Chondrocyte (in vitro differentiated cells): ENCODE measurements around the gene CD276. TPM values are rescaled to one million over a fixed set of nuclear protein-coding genes. Genes with fewer than 3 reads are reported as not detected.

Source experiments
- DNase-seq: peaks from one replicate; pipeline ENCODE4 v3.0.0; 2021; ENCODE audit warnings: mixed read lengths, low spot score
- H3K27ac Mint-ChIP-seq: one replicate; pipeline ENCODE4 v1.8.0; 2021; ENCODE audit warnings: mild to moderate bottlenecking, moderate library complexity, mixed read lengths; ENCODE audit not compliant: unreplicated experiment
- H3K27me3 Mint-ChIP-seq: 2 replicates; pipeline ENCODE4 v1.8.0; 2021; ENCODE audit warnings: low read depth, mixed read lengths
- H3K36me3 Mint-ChIP-seq: 2 replicates; pipeline ENCODE4 v1.8.0; 2021; ENCODE audit warnings: low read depth, mixed read lengths
- H3K4me1 Mint-ChIP-seq: 2 replicates; pipeline ENCODE4 v1.8.0; 2021; ENCODE audit warnings: low read depth, mild to moderate bottlenecking, mixed read lengths
- H3K4me3 Mint-ChIP-seq: one replicate; pipeline ENCODE4 v1.8.0; 2021; ENCODE audit warnings: mild to moderate bottlenecking, moderate library complexity, mixed read lengths; ENCODE audit not compliant: unreplicated experiment
- H3K9me3 Mint-ChIP-seq: 2 replicates; pipeline ENCODE4 v1.8.0; 2021; ENCODE audit warnings: low read depth, mixed read lengths
- CTCF ChIP-seq: fragments of 200-600 bp; sonication (generic); IDR thresholded peaks from 2 replicates; pipeline ENCODE4 v1.5.0; 2021; ENCODE audit warnings: antibody characterized with exemption, mild to moderate bottlenecking, moderate library complexity
- total RNA-seq: library from RNA; stranded (reverse); gene quantifications from 3 replicates; pipeline ENCODE4 v1.2.1, GENCODE V29; 2021

The CD276 gene
- total RNA-seq, 1 donor from 2014 or later: 196 TPM

- Mint-ChIP-seq H3K27ac (no peak overlapping the region), H3K27me3 (peaks cover 8% of the 10 kb centered on the region), H3K9me3 (no peaks in the 10 kb centered on the region), H3K36me3 (no peaks in the 10 kb centered on the region), H3K4me1 (peaks cover 6% of the 10 kb centered on the region), H3K4me3 (no peak overlapping the region)
- no peak for TF ChIP-seq CTCF
- DNase-seq: no peak
Observed at GRCh38 chr15:73756390-73756789, 72.2 kb downstream of the CD276 start.

GRCh38 chr15:73756947-73757513 lies 72.8 kb downstream of the CD276 start:
- no peak for TF ChIP-seq CTCF
- H3K4me1 Mint-ChIP-seq: peaks cover 4% of the 10 kb centered on the region
- peaks cover 8% of the 10 kb centered on the region for H3K27me3 Mint-ChIP-seq
- no peaks in the 10 kb centered on the region for H3K9me3 Mint-ChIP-seq
- no peaks in the 10 kb centered on the region for H3K36me3 Mint-ChIP-seq
- no peak overlapping the region for H3K4me3 Mint-ChIP-seq
- no peak for DNase-seq
- no peak overlapping the region for H3K27ac Mint-ChIP-seq

GRCh38 chr15:73757571-73757970 lies 73.4 kb downstream of the CD276 start:
- H3K4me1 Mint-ChIP-seq: peaks cover 4% of the 10 kb centered on the region
- no peak overlapping the region for H3K4me3 Mint-ChIP-seq
- no peak for TF ChIP-seq CTCF
- H3K9me3 Mint-ChIP-seq: no peaks in the 10 kb centered on the region
- DNase-seq: no peak
- no peak overlapping the region for H3K27ac Mint-ChIP-seq
- H3K27me3 Mint-ChIP-seq: peaks cover 8% of the 10 kb centered on the region
- H3K36me3 Mint-ChIP-seq: no peaks in the 10 kb centered on the region

- H3K9me3 Mint-ChIP-seq: no peaks in the 10 kb centered on the region
- H3K4me3 Mint-ChIP-seq: no peak overlapping the region
- TF ChIP-seq CTCF: no peak
- H3K27me3 Mint-ChIP-seq: peaks cover 10% of the 10 kb centered on the region
- no peak overlapping the region for H3K27ac Mint-ChIP-seq
- no peaks in the 10 kb centered on the region for H3K36me3 Mint-ChIP-seq
- H3K4me1 Mint-ChIP-seq: peaks cover 3% of the 10 kb centered on the region
- DNase-seq: no peak
Observed at GRCh38 chr15:73758461-73758860, 74.3 kb downstream of the CD276 start.

GRCh38 chr15:73760330-73761329 lies 76.4 kb downstream of the CD276 start:
- no peaks in the 10 kb centered on the region for H3K9me3 Mint-ChIP-seq
- no peak overlapping the region for H3K4me3 Mint-ChIP-seq
- H3K27me3 Mint-ChIP-seq: peaks cover 19% of the 10 kb centered on the region
- TF ChIP-seq CTCF: no peak
- no peak overlapping the region for H3K27ac Mint-ChIP-seq
- no peaks in the 10 kb centered on the region for H3K4me1 Mint-ChIP-seq
- H3K36me3 Mint-ChIP-seq: no peaks in the 10 kb centered on the region
- DNase-seq: no peak
